Activated naive CD4-positive, alpha-beta T cell treated with anti-CD3 and anti-CD28 coated beads, Interleukin-2, amount 10 ng/mL, durations not matched to agents 7 days and 5 days (primary cell): ENCODE measurements around the gene FA2H.
A peak's percentile ranks its signal among the peaks of the same experiment; 100 is the strongest.
"Not testable (repeated sequence)": the region's sequence is repeated elsewhere in the genome, so short reads cannot be mapped to it uniquely, and the experiment has no call there.

Source experiments
- CTCF ChIA-PET: fragments of 350-600 bp; sonication (Branson Sonifier 250); formaldehyde crosslinking; loops from one replicate; lab custom pipeline; 2021; ENCODE audit warnings: antibody characterized with exemption; lab: Charles Lee
- DNase-seq: peaks from one replicate; pipeline ENCODE4 v3.0.0-alpha.2; 2020
- H3K27ac Mint-ChIP-seq: one replicate; pipeline ENCODE4 v1.8.0; 2021; ENCODE audit warnings: mild to moderate bottlenecking, moderate library complexity, mixed read lengths
- H3K27me3 Mint-ChIP-seq: one replicate; pipeline ENCODE4 v1.8.0; 2021; ENCODE audit warnings: mild to moderate bottlenecking, mixed read lengths
- H3K36me3 Mint-ChIP-seq: one replicate; pipeline ENCODE4 v1.8.0; 2021; ENCODE audit warnings: mixed read lengths
- H3K4me1 Mint-ChIP-seq: one replicate; pipeline ENCODE4 v1.8.0; 2021; ENCODE audit warnings: mixed read lengths
- H3K4me3 Mint-ChIP-seq: one replicate; pipeline ENCODE4 v1.8.0; 2021; ENCODE audit warnings: mild to moderate bottlenecking, moderate library complexity, mixed read lengths
- H3K9me3 Mint-ChIP-seq: one replicate; pipeline ENCODE4 v1.8.0; 2021; ENCODE audit warnings: mixed read lengths

The FA2H gene

GRCh38 chr16:74785031-74785430, 10.4 kb upstream of the FA2H start:
- no peak for DNase-seq
- Mint-ChIP-seq H3K4me3 (no peak overlapping the region), H3K27me3 (peaks cover 5% of the 10 kb centered on the region), H3K9me3 (no peaks in the 10 kb centered on the region), H3K27ac (no peak overlapping the region), H3K36me3 (no peaks in the 10 kb centered on the region), H3K4me1 (no peaks in the 10 kb centered on the region)
- CTCF ChIA-PET, result interaction anchor here (0.6 kb wide), 1 partner anchor 12 kb away, joined by 3 read pairs; no protein-coding TSS in a partner anchor

- Mint-ChIP-seq H3K27ac (no peak overlapping the region), H3K4me3 (no peak overlapping the region), H3K27me3 (peaks cover 32% of the 10 kb centered on the region), H3K9me3 (no peaks in the 10 kb centered on the region), H3K36me3 (no peaks in the 10 kb centered on the region), H3K4me1 (peaks cover 12% of the 10 kb centered on the region)
- no peak for DNase-seq
- CTCF ChIA-PET, result no interaction called here
Observed at GRCh38 chr16:74778646-74779045, 4.0 kb upstream of the FA2H start.

- CTCF ChIA-PET, result no interaction called here
- DNase-seq, result no peak
- Mint-ChIP-seq H3K27ac (no peak overlapping the region), H3K36me3 (no peaks in the 10 kb centered on the region), H3K4me3 (no peak overlapping the region), H3K9me3 (no peaks in the 10 kb centered on the region), H3K27me3 (peaks cover 44% of the 10 kb centered on the region), H3K4me1 (peaks cover 13% of the 10 kb centered on the region)
Observed at GRCh38 chr16:74776926-74777325, 2.3 kb upstream of the FA2H start.

GRCh38 chr16:74775255-74775654, 635 bp upstream of the FA2H start:
- no peak for DNase-seq
- peak overlapping the region; percentile 20 for H3K4me3 Mint-ChIP-seq
- CTCF ChIA-PET, result interaction anchor here (0.7 to 1.0 kb wide), 3 partner anchors 38 to 590 kb away, joined by 3 to 4 read pairs (median 3); no protein-coding TSS in a partner anchor
- no peaks in the 10 kb centered on the region for H3K9me3 Mint-ChIP-seq
- H3K36me3 Mint-ChIP-seq, result no peaks in the 10 kb centered on the region
- peaks cover 13% of the 10 kb centered on the region for H3K4me1 Mint-ChIP-seq
- peaks cover 58% of the 10 kb centered on the region for H3K27me3 Mint-ChIP-seq
- H3K27ac Mint-ChIP-seq, result no peak overlapping the region

- Mint-ChIP-seq H3K9me3 (no peaks in the 10 kb centered on the region), H3K4me3 (peak overlapping the region; percentile 62), H3K27ac (no peak overlapping the region), H3K27me3 (peaks cover 61% of the 10 kb centered on the region), H3K36me3 (no peaks in the 10 kb centered on the region), H3K4me1 (peaks cover 13% of the 10 kb centered on the region)
- DNase-seq, result no peak
- CTCF ChIA-PET, result interaction anchor here (0.9 to 1.1 kb wide), 2 partner anchors 38 to 338 kb away, joined by 3 read pairs; no protein-coding TSS in a partner anchor
Observed at GRCh38 chr16:74773446-74774222, 986 bp downstream of the FA2H start.

- Mint-ChIP-seq H3K4me3 (no peak overlapping the region), H3K27ac (no peak overlapping the region), H3K9me3 (no peaks in the 10 kb centered on the region), H3K4me1 (peaks cover 13% of the 10 kb centered on the region), H3K27me3 (peaks cover 72% of the 10 kb centered on the region), H3K36me3 (no peaks in the 10 kb centered on the region)
- CTCF ChIA-PET, result no interaction called here
- DNase-seq, result no peak
Observed at GRCh38 chr16:74771656-74772315, 2.8 kb downstream of the FA2H start.

GRCh38 chr16:74770831-74771526, 3.6 kb downstream of the FA2H start:
- no peak for DNase-seq
- peaks cover 74% of the 10 kb centered on the region for H3K27me3 Mint-ChIP-seq
- no peaks in the 10 kb centered on the region for H3K36me3 Mint-ChIP-seq
- H3K9me3 Mint-ChIP-seq, result no peaks in the 10 kb centered on the region
- CTCF ChIA-PET, result no interaction called here
- peaks cover 13% of the 10 kb centered on the region for H3K4me1 Mint-ChIP-seq
- no peak overlapping the region for H3K27ac Mint-ChIP-seq
- no peak overlapping the region for H3K4me3 Mint-ChIP-seq

GRCh38 chr16:74769586-74770190, 4.9 kb downstream of the FA2H start:
- H3K4me1 Mint-ChIP-seq, result peaks cover 7% of the 10 kb centered on the region
- no peaks in the 10 kb centered on the region for H3K36me3 Mint-ChIP-seq
- peaks cover 61% of the 10 kb centered on the region for H3K27me3 Mint-ChIP-seq
- H3K9me3 Mint-ChIP-seq, result no peaks in the 10 kb centered on the region
- DNase-seq, result no peak
- no peak overlapping the region for H3K27ac Mint-ChIP-seq
- CTCF ChIA-PET, result no interaction called here
- no peak overlapping the region for H3K4me3 Mint-ChIP-seq

- DNase-seq, result no peak
- no peak overlapping the region for H3K27ac Mint-ChIP-seq
- H3K4me1 Mint-ChIP-seq, result no peaks in the 10 kb centered on the region
- CTCF ChIA-PET, result interaction anchor here (0.6 kb wide), 1 partner anchor 129 kb away, joined by 3 read pairs; no protein-coding TSS in a partner anchor
- H3K4me3 Mint-ChIP-seq, result no peak overlapping the region
- H3K9me3 Mint-ChIP-seq, result no peaks in the 10 kb centered on the region
- H3K27me3 Mint-ChIP-seq, result peaks cover 47% of the 10 kb centered on the region
- H3K36me3 Mint-ChIP-seq, result no peaks in the 10 kb centered on the region
Observed at GRCh38 chr16:74768239-74768638, 6.4 kb downstream of the FA2H start.

GRCh38 chr16:74767749-74768148, 6.9 kb downstream of the FA2H start:
- Mint-ChIP-seq H3K4me3 (no peak overlapping the region), H3K4me1 (no peaks in the 10 kb centered on the region), H3K36me3 (no peaks in the 10 kb centered on the region), H3K27me3 (peaks cover 43% of the 10 kb centered on the region), H3K27ac (no peak overlapping the region), H3K9me3 (no peaks in the 10 kb centered on the region)
- no peak for DNase-seq
- CTCF ChIA-PET, result no interaction called here

GRCh38 chr16:74766729-74767128, 7.9 kb downstream of the FA2H start:
- no peaks in the 10 kb centered on the region for H3K9me3 Mint-ChIP-seq
- H3K4me3 Mint-ChIP-seq, result no peak overlapping the region
- H3K27me3 Mint-ChIP-seq, result peaks cover 37% of the 10 kb centered on the region
- no peak overlapping the region for H3K27ac Mint-ChIP-seq
- DNase-seq, result no peak
- H3K4me1 Mint-ChIP-seq, result no peaks in the 10 kb centered on the region
- CTCF ChIA-PET, result no interaction called here
- no peaks in the 10 kb centered on the region for H3K36me3 Mint-ChIP-seq

- H3K4me1 Mint-ChIP-seq, H3K36me3 Mint-ChIP-seq, H3K27ac Mint-ChIP-seq, H3K4me3 Mint-ChIP-seq, DNase-seq, CTCF ChIA-PET, H3K9me3 Mint-ChIP-seq: not testable (repeated sequence)
- H3K27me3 Mint-ChIP-seq, result peaks cover 30% of the 10 kb centered on the region
Observed at GRCh38 chr16:74764184-74764583, 10.4 kb downstream of the FA2H start.

- Mint-ChIP-seq H3K27me3 (peaks cover 20% of the 10 kb centered on the region), H3K4me1 (no peaks in the 10 kb centered on the region), H3K36me3 (no peaks in the 10 kb centered on the region), H3K4me3 (no peak overlapping the region), H3K27ac (no peak overlapping the region), H3K9me3 (no peaks in the 10 kb centered on the region)
- CTCF ChIA-PET, result no interaction called here
- no peak for DNase-seq
Observed at GRCh38 chr16:74761665-74762064, 13.0 kb downstream of the FA2H start.
